K562 (cell line): ENCODE results near the gene RNF44. TPM values are rescaled to one million over a fixed set of nuclear protein-coding genes. Genes with fewer than 3 reads are reported as not detected.

ENCODE experiments used
- ATAC-seq: fragments of 200-7000 bp; cut with Tn5 transposase; 3 replicates; pipeline ENCODE4 v1.9.1; 2020; ENCODE audit warnings: moderate library complexity
- BruUV-seq: library from RNA; stranded (reverse); fragments of 400-500 nt; replicated peaks from 2 replicates; lab custom pipeline; 2021; lab: Mats Ljungman, UMichigan
- CTCF ChIA-PET: fragments of 300-600 bp; formaldehyde crosslinking; extraction: SDS; loops from one replicate; lab custom pipeline; 2021; ENCODE audit warnings: low intra/inter-chr PET ratio; lab: Yijun Ruan, JAX
- POLR2A ChIA-PET: fragments of 300-600, 350-650 bp; sonication (Branson Sonifier 250); formaldehyde crosslinking; extraction: SDS; loops from one replicate; lab custom pipeline; 2021; ENCODE audit warnings: antibody characterized with exemption, inconsistent platforms; lab: Yijun Ruan, JAX
- DNase-seq, 4 experiments: peaks; one replicate each; pipeline versions ENCODE4 v3.0.0 to v3.0.0-alpha.2; 2011 to 2018; ENCODE audit warnings: low spot score in 3 of 4, mixed read lengths in 3 of 4; ENCODE audit errors: extremely low read depth in 1 of 4
- FAIRE-seq: peaks from 2 replicates; lab custom pipeline; 2011; peaks lifted over from hg19 to GRCh38; lab: Jason Lieb, UNC
- H2AFZ ChIP-seq: 2 replicates; pipeline ENCODE4 v1.6.0; 2011; ENCODE audit warnings: low read depth, low read length, control low read depth, inconsistent platforms
- H3K27ac ChIP-seq: fragments of 200-600 bp; 3 replicates; pipeline ENCODE4 v1.8.0; 2011; ENCODE audit warnings: low read depth, mild to moderate bottlenecking, control low read depth, inconsistent platforms, low read length, moderate library complexity, mixed read lengths; ENCODE audit errors: extremely low read depth
- H3K27me3 ChIP-seq, 2 experiments: fragments of 300-600 bp in 1 of 2; 2 replicates in 1 of 2; 3 replicates in 1 of 2; pipeline versions ENCODE4 v1.6.0 to v1.8.0; 2011; ENCODE audit warnings: inconsistent platforms in 2 of 2, low read length in 2 of 2, mild to moderate bottlenecking in 1 of 2, mixed read lengths in 1 of 2, moderate library complexity in 1 of 2; ENCODE audit not compliant: control insufficient read depth in 2 of 2, insufficient read depth in 2 of 2
- H3K36me3 ChIP-seq: fragments of 300-600 bp; 3 replicates; pipeline ENCODE4 v1.8.0; 2011; ENCODE audit warnings: mild to moderate bottlenecking, low read length, inconsistent platforms; ENCODE audit not compliant: control insufficient read depth, insufficient read depth
- H3K4me1 ChIP-seq, 2 experiments: fragments of 200-600 bp in 1 of 2; replicated peaks in 1 of 2; 2 replicates in 1 of 2; 3 replicates in 1 of 2; pipeline versions ENCODE4 v1.5.1 to v1.8.0; 2011; ENCODE audit warnings: inconsistent platforms in 2 of 2, low read length in 2 of 2, mild to moderate bottlenecking in 1 of 2, mixed read lengths in 1 of 2, moderate library complexity in 1 of 2; ENCODE audit not compliant: control insufficient read depth in 2 of 2, insufficient read depth in 2 of 2
- H3K4me2 ChIP-seq: 2 replicates; pipeline ENCODE4 v1.6.1; 2011; ENCODE audit warnings: low read length, control low read depth, inconsistent platforms, mixed read lengths; ENCODE audit not compliant: insufficient read depth
- H3K4me3 ChIP-seq: fragments of 200-600 bp; sonication (generic), shearing (Covaris generic); 2 replicates; pipeline ENCODE4 v1.5.1; 2016; ENCODE audit warnings: control low read depth, inconsistent platforms
- H3K79me2 ChIP-seq: fragments of 200-600 bp; 3 replicates; pipeline ENCODE4 v1.8.0; 2011; ENCODE audit warnings: low read length, inconsistent platforms; ENCODE audit not compliant: control insufficient read depth, insufficient read depth
- H3K9ac ChIP-seq, 2 experiments: 2 replicates each; pipeline versions ENCODE4 v1.6.0 to v1.6.1; 2011; ENCODE audit warnings: low read depth in 2 of 2, low read length in 2 of 2, control low read depth in 1 of 2, inconsistent platforms in 1 of 2, mild to moderate bottlenecking in 1 of 2, mixed read lengths in 1 of 2; ENCODE audit not compliant: insufficient read depth in 1 of 2
- H3K9me1 ChIP-seq: one replicate; pipeline ENCODE4 v1.6.0; 2011; ENCODE audit warnings: inconsistent platforms, mild to moderate bottlenecking, low read length, moderate library complexity; ENCODE audit not compliant: control insufficient read depth, insufficient read depth
- H3K9me3 ChIP-seq: replicated peaks from 2 replicates; pipeline ENCODE4 v1.5.1; 2011; ENCODE audit warnings: low read depth, low read length, inconsistent platforms; ENCODE audit not compliant: control insufficient read depth, insufficient read depth
- H4K20me1 ChIP-seq: replicated peaks from 2 replicates; pipeline ENCODE4 v1.6.1; 2011; ENCODE audit warnings: low read length, inconsistent platforms, mixed read lengths; ENCODE audit not compliant: control insufficient read depth, insufficient read depth
- C11orf30 ChIP-seq: fragments of 450-650 bp; IDR thresholded peaks from 2 replicates; pipeline ENCODE4 v1.6.1; 2016; ENCODE audit warnings: low read depth, mild to moderate bottlenecking
- GABPB1 ChIP-seq: sonication (generic); formaldehyde crosslinking; IDR thresholded peaks from 2 replicates; pipeline ENCODE4 v1.8.0; 2022; ENCODE audit warnings: mild to moderate bottlenecking, missing genetic modification reagents
- KDM4B ChIP-seq, 2 experiments: fragments of 450-650 bp in 1 of 2; sonication (generic) in 1 of 2; IDR thresholded peaks; 2 replicates each; pipeline ENCODE4 v1.6.1; 2016 to 2017; ENCODE audit warnings: borderline replicate concordance in 2 of 2, antibody characterized with exemption in 1 of 2, low read depth in 1 of 2, mild to moderate bottlenecking in 1 of 2
- NRF1 ChIP-seq, 2 experiments: fragments of 450-650 bp; IDR thresholded peaks in 1 of 2; conservative IDR thresholded peaks in 1 of 2; 2 replicates each; pipeline ENCODE4 v1.6.1; 2014; ENCODE audit warnings: mild to moderate bottlenecking in 2 of 2
- RBBP5 ChIP-seq: fragments of 200-600 bp; sonication (generic); IDR thresholded peaks from 2 replicates; pipeline ENCODE4 v1.6.1; 2012; ENCODE audit warnings: borderline replicate concordance, mild to moderate bottlenecking, low read length, control low read depth, inconsistent platforms; ENCODE audit not compliant: insufficient read depth, poor library complexity, severe bottlenecking
- SRSF1 ChIP-seq: fragments of 200-400 bp; formaldehyde crosslinking; IDR thresholded peaks from 2 replicates; pipeline ENCODE4 v1.6.1; 2017; ENCODE audit warnings: mild to moderate bottlenecking, low read depth, low read length, moderate library complexity
- THRAP3 ChIP-seq: fragments of 450-650 bp; IDR thresholded peaks from 2 replicates; pipeline ENCODE4 v1.6.1; 2016; ENCODE audit warnings: mild to moderate bottlenecking, inconsistent platforms, borderline replicate concordance
- ZNF444 ChIP-seq: fragments of 250-450 bp; sonication (Bioruptor Pico); IDR thresholded peaks from 2 replicates; pipeline ENCODE4 v1.4.0; 2020; ENCODE audit warnings: mild to moderate bottlenecking, moderate library complexity
- ZNF561 ChIP-seq: fragments of 450-650 bp; formaldehyde crosslinking; conservative IDR thresholded peaks from 2 replicates; pipeline ENCODE4 v1.4.0; 2020; ENCODE audit warnings: mild to moderate bottlenecking, moderate library complexity
- WGBS: fragments of 100-300 bp; shearing (Covaris generic); methylation state at CpG from one replicate; pipeline ENCODE4 v1.1.6; 2016; ENCODE audit warnings: low coverage, mixed read lengths; ENCODE audit not compliant: insufficient coverage; ENCODE audit errors: missing lambda C conversion rate; 5-methylcytosine and 5-hydroxymethylcytosine counted together
- in situ Hi-C: fragments of 300-500 bp; cut with MboI; formaldehyde crosslinking; loops from 4 replicates; pipeline ENCODE4 v1.15.0; 2018; ENCODE audit warnings: inconsistent platforms, mixed read lengths
- intact Hi-C: fragments of 100-400 bp; cut with micrococcal nuclease; formaldehyde crosslinking; loops from 2 replicates; pipeline ENCODE4 v1.14.2; 2022
- polyA plus RNA-seq, 8 experiments: library from polyadenylated mRNA; depleted of rRNA in 4 of 8; stranded (reverse) in 5 of 8; unstranded in 3 of 8; fragments of >200 nt; fragmentation: Nextera tagmentation in 2 of 8; fragmentation: Illumina TruSeq in 1 of 8; extraction: Ambion mirVana in 2 of 8; extraction: Trizol in 1 of 8; gene quantifications; 2 replicates each; pipeline versions ENCODE4 v1.2.1 to v1.2.3, GENCODE V29; 2011 to 2014; ENCODE audit warnings: inconsistent platforms in 1 of 8, missing spikeins in 1 of 8
- total RNA-seq, 7 experiments: library from RNA; depleted of rRNA in 6 of 7; stranded (reverse); fragments of >200 nt in 6 of 7; fragmentation: Illumina TruSeq in 2 of 7; extraction: Trizol in 2 of 7; gene quantifications; 2 replicates each; pipeline versions ENCODE4 v1.2.1 to v1.2.3, GENCODE V29; 2011 to 2021; ENCODE audit warnings: low replicate concordance in 1 of 7

RNF44 gene
- total and polyA plus RNA-seq, 9 of the 15 experiments (the other 6 are each of a cell fraction or from before 2014, with no cell fraction given): 1.6 to 82.6 (median 7.4) TPM

- DNase-seq (no peak), FAIRE-seq (no peak), ATAC-seq (no peak; the same call in 2 of the 3 replicates)
- POLR2A ChIA-PET: interaction anchor here (1.3 to 1.5 kb wide), 2 partner anchors 14 to 16 kb away, joined by 3 to 4 read pairs; no protein-coding TSS in a partner anchor
- Histone ChIP-seq H3K36me3 (no peaks in the 10 kb centered on the region), H3K9ac (no peak overlapping the region), H3K27ac (no peak overlapping the region), H4K20me1 (no peaks in the 10 kb centered on the region), H3K4me3 (no peak overlapping the region), H3K4me1 (peaks cover 0 to 5% of the 10 kb centered on the region in 2 experiments; a peak in 2 of 5 replicates), H3K9me3 (no peaks in the 10 kb centered on the region), H3K79me2 (no peaks in the 10 kb centered on the region), H3K4me2 (no peak overlapping the region), H3K9me1 (no peaks in the 10 kb centered on the region), H2AFZ (no peak overlapping the region), H3K27me3 (peaks cover 13 to 20% of the 10 kb centered on the region in 2 experiments; a peak in 3 of 5 replicates)
- in situ Hi-C loops (no loop called here), intact Hi-C loops (no loop called here)
- WGBS: 4% methylated on average over 16 of the region's 16 CpGs
- TF ChIP-seq SRSF1 (no peak), ZNF561 (CRISPR knock-in tag) (no peak), ZNF444 (CRISPR knock-in tag) (no peak), C11orf30 (no peak), GABPB1 (CRISPR knock-in tag) (no peak), RBBP5 (no peak), NRF1 (conservative IDR thresholded peaks at IDR 0.05 in 1 of 2, IDR thresholded peaks at IDR 0.05 in 1 of 2) (no peak), THRAP3 (no peak), KDM4B (IDR thresholded peaks at IDR 0.05; ENCODE audit: borderline replicate concordance in 2 of 2, low read depth in 1 of 2) (no peak)
- BruUV-seq: no TSS peak
- CTCF ChIA-PET: no interaction called here
Measured at GRCh38 chr5:176519810-176520720, 17.1 kb downstream of the RNF44 start.
